Measurements from ENCODE around the gene COQ10B.
"Not testable (repeated sequence)": the region's sequence is repeated elsewhere in the genome, so short reads cannot be mapped to it uniquely, and the experiment has no call there.

COQ10B gene

GRCh38 chr2:197450935-197451358, 2.4 kb upstream of the COQ10B start:
- not testable (repeated sequence) for DNase-seq (ENCODE audit: low read depth in 3 of 3)

DNA sequence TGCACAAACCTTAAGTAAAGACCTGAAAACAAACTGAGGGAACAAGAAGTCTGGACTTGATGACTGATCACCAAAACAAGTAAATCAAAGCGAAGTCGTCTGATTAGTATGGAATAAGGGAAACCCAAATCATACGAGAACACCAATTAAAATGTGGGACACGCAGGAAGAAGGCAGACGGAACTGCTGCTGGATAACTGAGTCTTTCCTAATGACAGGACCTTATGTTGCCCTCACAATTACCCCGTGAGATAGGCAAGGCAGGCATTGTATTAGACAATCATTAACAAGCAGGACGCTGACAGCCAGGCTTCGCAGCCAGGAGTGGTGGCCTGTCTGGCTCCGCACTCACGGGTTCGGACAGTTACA, 614 bp upstream of the COQ10B start:
- no peak for DNase-seq (ENCODE audit: low read depth in 3 of 3)

- no peak for DNase-seq (ENCODE audit: low read depth in 3 of 3)
Measured at GRCh38 chr2:197453914-197454398, 604 bp downstream of the COQ10B start.

DNA sequence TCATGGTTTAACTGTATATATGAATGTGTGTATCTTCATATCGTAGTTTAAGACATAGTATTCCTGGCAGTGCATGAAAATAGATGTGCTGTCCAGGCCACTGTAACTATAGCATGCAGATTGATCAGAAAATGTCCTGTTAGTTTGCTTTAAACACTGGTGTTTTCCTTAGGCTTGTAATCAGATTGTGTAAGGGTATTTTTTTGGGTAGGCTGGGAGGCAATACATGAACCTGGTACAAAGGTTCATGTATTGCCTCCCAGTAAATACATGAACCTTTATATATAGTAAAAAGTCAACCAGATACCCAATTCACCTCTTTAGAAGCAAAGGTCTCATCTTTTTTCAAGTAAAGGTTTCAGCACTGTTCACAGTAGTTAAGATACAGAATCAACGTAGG, 1.6 kb downstream of the COQ10B start:
- no peak for DNase-seq (ENCODE audit: low read depth in 3 of 3)

GRCh38 chr2:197455428-197455827, 2.1 kb downstream of the COQ10B start:
- DNase-seq (ENCODE audit: low read depth in 3 of 3) = no peak

DNA sequence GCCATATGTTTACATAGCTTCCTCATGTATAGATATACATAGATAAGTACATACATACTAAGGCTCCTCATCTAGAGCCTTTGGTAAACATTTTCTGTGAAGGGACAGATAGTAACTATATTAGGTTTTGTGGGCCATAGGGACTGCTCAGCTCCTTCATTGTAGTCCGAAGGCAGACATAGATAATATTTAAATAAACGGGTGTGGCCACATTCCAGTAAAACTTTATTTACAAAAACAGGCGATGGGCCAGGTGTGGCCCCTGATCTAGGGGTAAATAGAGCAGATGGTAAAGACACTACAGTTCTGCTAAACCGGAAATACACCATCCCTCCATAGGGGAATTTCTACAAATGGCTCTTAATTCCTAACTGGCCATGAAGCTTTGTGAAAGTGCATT, 7.3 kb downstream of the COQ10B start:
- no peak for DNase-seq (ENCODE audit: low read depth in 3 of 3)

DNA sequence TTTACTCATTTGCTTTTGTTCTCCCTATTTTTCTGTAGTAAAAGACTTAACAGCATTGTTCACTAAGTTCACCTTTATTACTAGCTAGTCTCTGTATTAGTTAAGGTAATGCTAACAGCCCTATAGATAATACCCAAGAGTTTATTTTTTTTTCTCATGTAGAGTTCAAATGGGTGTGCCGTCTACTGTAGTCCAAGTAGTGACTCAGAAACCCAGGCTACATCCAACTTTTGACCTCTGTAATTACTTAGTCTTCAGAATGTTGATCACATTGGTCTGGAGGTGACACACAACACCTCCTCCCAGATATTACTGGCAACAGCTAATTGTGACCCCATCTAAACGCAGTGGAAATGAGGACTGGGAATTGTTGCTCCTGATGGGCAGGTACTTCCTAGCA, 7.7 kb downstream of the COQ10B start:
- DNase-seq (ENCODE audit: low read depth in 3 of 3) = no peak

GRCh38 chr2:197464175-197464574, 10.8 kb downstream of the COQ10B start:
- no peak for DNase-seq (ENCODE audit: low read depth in 3 of 3)

GRCh38 chr2:197472166-197472565, 18.8 kb downstream of the COQ10B start:
- no peak for DNase-seq (ENCODE audit: low read depth in 3 of 3)

GRCh38 chr2:197477797-197478196, 24.4 kb downstream of the COQ10B start:
- no peak for DNase-seq (ENCODE audit: low read depth in 3 of 3)

DNA sequence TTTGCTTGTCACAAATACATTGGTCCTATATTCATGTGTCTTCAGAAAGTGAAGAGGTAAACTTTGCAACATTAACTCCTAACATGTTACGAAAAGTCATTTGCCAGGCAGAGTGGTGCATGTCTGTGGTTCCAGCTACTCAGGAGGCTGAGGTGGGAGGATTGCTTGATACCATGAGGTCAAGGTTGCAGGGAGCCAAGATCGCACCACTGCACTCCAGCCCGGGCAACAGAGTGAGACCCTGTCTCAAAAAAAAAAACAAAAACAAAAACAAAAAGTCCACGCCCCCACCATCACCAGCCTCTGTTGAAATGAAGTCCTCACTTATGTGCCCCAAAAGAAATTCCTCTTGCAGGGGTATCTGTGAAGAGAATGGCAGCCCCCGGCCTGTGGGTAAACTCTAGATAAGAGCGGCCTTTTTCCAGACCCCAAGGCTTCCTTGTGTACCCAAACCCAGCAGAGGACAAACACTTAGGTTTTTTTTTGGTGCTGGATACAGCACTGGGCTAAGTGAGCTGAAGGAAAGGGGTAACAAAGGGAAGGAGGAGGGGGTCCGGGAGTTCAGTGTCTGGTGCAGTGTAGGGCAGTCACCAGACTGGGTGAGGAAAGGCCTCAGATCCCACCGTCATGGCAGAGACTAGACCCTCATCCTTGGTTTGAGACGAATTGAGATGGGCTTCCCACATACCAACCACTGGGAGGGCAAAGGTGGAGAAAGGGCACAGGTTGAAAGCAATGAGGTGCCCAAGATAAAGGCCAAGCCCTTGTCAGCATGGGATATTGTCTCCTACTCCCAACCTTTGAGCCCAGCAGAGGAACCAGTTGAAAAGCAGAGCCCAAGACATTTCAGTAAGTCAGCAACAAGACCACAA, 27.0 kb downstream of the COQ10B start:
- no peak for DNase-seq (ENCODE audit: low read depth in 3 of 3)

DNA sequence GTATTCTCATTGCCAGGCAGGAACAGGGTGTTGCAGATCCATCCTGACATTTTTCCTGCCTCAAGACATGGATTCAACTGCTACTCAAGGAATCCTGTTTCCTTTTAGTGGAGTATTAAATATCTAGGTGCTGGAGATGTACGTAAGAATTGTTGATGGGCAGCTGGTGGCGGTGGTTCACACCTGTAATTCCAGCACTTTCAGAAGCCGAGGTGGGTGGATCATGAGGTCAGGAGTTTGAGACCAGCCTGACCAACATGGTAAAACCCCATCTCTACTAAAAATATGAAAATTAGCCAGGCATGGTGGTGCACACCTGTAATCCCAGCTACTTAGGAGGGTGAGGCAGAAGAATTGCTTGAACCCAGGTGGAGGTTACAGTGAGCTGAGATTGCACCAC, 30.9 kb downstream of the COQ10B start:
- not testable (repeated sequence) for DNase-seq (ENCODE audit: low read depth in 3 of 3)

DNA sequence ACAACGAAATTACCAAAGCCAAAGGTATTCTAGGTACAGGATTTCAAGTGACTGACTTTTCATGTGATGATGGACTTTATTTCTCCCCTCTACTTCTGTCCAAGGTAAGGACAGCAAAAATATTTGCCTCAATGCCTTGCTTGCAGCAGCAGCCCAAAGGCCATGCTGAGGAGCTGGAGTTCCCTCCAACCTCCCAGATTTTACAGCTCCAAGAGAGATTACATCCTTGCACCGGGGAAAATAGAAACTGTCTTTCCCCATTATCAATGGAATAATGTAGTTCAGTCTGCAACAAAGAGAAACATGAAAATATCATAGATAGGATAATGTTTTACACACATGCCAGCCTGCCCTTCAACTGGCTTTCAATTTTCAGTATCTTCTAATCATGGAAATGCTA, 32.8 kb downstream of the COQ10B start:
- no peak for DNase-seq (ENCODE audit: low read depth in 3 of 3)

- no peak for DNase-seq (ENCODE audit: low read depth in 3 of 3)
Measured at GRCh38 chr2:197487385-197487784, 34.0 kb downstream of the COQ10B start.

- DNase-seq (ENCODE audit: low read depth in 3 of 3) = no peak
Measured at GRCh38 chr2:197495433-197496134, 42.2 kb downstream of the COQ10B start.

DNA sequence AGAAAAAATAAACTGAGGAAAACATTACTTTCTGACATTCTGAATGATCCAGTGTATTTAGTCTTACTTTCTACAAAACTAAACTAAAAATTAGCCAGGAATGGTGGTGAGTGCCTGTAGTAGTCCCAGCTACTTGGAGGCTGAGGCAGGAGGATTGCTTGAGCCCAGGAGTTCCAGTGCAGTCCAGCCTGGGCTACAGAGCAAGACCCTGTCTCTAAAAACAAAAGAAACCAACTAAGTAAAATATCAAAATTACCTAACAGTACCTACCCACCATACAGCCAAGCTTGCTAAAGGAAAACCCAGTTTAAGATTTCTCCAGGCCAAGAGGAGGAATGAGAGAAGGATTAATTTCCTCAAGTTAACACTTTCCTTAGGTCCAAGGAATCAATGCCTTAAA, 43.3 kb downstream of the COQ10B start:
- DNase-seq (ENCODE audit: low read depth in 3 of 3) = no peak

DNA sequence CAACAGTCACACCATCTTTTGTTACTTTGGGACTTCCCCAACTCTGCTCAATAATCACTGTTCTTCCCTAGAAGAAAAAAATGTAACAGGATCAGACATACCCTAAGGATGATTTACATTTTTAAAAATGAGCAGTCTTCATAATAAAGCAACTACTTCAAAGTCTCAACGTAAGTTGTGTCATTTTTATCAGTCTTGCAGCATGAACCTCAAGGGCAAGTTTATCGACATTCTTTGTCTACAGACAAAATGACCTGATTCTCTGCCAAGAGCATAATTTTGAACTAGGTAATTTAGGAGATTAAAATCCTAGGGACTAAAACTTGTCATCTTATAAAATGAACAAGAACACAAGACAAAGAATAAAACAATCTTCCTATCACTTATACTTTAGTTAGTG, 44.0 kb downstream of the COQ10B start:
- DNase-seq (ENCODE audit: low read depth in 3 of 3) = no peak

DNA sequence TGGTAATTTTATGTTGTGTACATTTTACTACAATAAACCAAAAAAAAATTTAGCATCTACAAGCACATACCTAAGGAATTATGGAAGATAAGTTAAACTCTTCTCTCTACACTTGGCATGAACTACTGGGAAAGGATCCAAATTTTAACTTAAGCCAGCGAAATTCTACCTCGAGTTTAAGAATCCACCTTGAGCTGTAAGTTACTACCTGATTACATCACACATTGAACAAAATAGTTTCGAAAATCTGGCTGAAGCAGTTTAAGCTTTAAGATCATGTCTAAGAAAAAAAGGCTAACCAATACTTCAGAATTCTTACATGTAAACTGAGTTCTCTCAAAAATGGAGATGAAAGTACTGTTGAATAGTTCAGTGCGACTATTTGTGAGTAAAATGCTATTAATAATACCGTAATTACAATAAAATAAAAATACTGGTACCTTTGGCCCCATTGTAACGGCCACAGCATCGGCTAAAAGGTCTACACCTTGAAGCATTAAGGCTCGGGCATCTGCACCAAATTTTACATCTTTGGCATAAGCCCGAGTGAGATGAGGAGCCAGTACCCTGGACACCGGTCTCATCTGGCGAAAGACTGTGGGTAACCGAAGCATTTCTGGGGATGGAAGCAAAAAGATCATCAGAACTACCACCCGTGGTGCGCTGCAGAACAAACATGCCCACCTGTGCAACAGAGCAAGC, 45.0 kb downstream of the COQ10B start:
- DNase-seq (ENCODE audit: low read depth in 3 of 3) = no peak

DNA sequence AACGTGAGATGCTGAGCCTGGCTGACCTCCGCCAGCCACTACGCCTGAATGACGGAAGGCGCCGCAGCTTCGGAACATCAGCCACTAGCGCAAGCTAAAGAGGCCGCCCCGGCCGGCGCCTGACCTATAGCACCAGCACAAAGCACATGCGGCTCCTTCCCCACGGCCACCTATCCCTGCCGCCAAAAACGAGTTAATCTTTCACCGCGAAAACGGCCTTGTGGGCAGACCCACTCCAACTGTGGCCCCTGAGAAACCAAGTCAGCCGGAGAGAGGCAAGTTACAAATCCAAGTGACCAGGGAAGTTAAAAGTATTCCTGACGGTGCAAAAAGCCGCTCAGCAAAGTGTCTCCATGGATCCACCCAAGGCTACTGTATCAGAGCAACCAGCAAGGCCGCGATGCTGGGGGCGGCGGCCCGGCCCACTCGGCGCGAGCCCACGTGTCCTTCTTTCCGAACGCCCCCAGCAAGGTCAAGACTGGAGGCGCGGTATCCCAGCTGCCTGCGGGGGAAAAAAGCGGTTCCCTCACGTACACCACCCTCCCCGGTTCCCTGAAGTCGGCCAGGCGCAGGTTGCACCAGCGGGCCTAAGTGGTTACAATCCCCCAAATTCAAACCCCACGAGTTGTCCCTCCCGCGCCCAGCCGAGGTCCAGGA, 45.7 kb downstream of the COQ10B start:
- DNase-seq (ENCODE audit: low read depth in 3 of 3) = peak; percentile 31 to 50 (median 31)

GRCh38 chr2:197499594-197500502, 46.5 kb downstream of the COQ10B start, which contains the start of the genes HSPD1 and HSPE1:
Gene HSPD1 (minus strand): TSS chr2:197499840. CDS start chr2:197498848, 992 bp downstream.
Gene HSPE1 (plus strand): TSS chr2:197500379. CDS start chr2:197500437, 58 bp downstream.
- peak; percentile 98 to 99 (median 99) for DNase-seq (ENCODE audit: low read depth in 3 of 3)

All from stimulated activated CD4-positive, alpha-beta T cell treated with anti-CD3 and anti-CD28 coated beads, TNF-alpha, amount 100 ng/mL, for 24 hours (primary cell).